NCI-H82 treated with DMSO at 0.1 percent for 48 hours (cell line): ENCODE data around the gene ZCCHC8.
"Not testable (repeated sequence)": the region's sequence is repeated elsewhere in the genome, so short reads cannot be mapped to it uniquely, and the experiment has no call there.

ENCODE experiments used
- DNase-seq: peaks from one replicate; lab custom pipeline; 2025; ENCODE audit not compliant: unreplicated experiment; lab: John Stamatoyannopoulos, UW

Gene ZCCHC8

GRCh38 chr12:122435186-122435585, 65.5 kb downstream of the ZCCHC8 start:
- DNase-seq = no peak

- DNase-seq = not testable (repeated sequence)
Observed at GRCh38 chr12:122429043-122429442, 71.7 kb downstream of the ZCCHC8 start.

- no peak for DNase-seq
Observed at GRCh38 chr12:122427403-122427802, 73.3 kb downstream of the ZCCHC8 start.

GRCh38 chr12:122423258-122424165, 77.2 kb downstream of the ZCCHC8 start:
- DNase-seq = peak; percentile 54

GRCh38 chr12:122422730-122423257, 77.9 kb downstream of the ZCCHC8 start:
- DNase-seq = no peak

DNA sequence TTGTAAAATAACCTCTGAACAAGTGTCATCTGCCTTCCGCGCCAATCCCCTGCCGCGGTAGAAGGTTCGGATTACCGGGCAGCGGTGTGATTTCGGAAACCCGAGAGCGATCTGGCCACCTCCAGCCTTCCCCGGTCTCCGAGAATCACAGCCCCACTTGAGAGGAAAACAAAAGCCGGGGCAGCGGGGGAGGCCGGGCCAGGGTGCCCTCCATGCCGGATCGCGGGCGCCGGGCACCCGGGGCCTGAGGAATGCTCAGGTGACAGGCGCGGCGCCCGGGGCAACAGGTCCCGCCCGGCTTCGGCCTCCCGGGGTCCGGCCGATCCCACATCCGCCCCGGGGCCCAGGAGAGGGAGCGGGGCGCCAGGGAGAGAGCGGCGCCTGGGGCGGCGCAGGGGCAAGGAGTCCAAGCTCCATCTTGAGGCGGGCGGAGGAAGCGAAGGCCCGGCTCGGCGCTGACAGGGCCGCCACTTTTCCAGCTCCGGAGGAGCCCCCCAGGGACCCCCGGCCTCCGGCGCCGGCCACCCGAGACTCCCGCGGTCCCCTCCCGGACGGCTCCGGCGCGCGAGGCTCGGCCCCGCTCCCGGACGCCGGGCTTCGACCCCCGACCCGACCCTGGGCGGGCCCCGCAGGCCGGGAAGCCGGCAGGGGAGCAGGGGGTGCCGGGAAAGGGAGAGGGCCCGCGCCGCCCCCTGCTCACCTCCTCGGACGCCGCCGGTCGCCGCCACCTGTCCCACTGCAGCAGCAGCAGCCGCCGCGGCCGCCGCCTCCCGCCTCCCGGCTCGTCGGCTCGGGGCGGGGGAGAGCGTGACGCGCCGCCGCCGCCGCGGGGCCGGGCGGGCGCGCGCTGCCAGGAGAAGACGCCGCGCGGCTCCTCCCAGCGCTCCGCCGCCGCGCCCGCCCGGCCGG, 78.7 kb downstream of the ZCCHC8 start, which contains the start of gene CLIP1:
Gene CLIP1 (minus strand): TSS at position 849 of the 909 bp plus-strand sequence. CDS start 42,217 bp downstream, outside the sequence.
- DNase-seq = no peak
